ENCODE results near the gene ZNF407. TPM values are rescaled to one million over a fixed set of nuclear protein-coding genes. Genes with fewer than 3 reads are reported as not detected.
A peak's percentile ranks its signal among the peaks of the same experiment; 100 is the strongest.

ZNF407 gene
- total and polyA plus RNA-seq, 2 donors from 2014 or later = 2.5 to 17.8 TPM

GRCh38 chr18:75105551-75106254 lies 508.0 kb downstream of the ZNF407 start:
- Histone ChIP-seq H3K36me3 (ENCODE audit: control insufficient read depth in 2 of 3, insufficient read depth in 3 of 3, low read length in 3 of 3) (no peaks in the 10 kb centered on the region), H3K9me3 (ENCODE audit: control insufficient read depth in 2 of 3, insufficient read depth in 1 of 3, low read length in 3 of 3) (peaks cover 0 to 3% (median 0%) of the 10 kb centered on the region in 3 donors), H3K27ac (ENCODE audit: low read depth in 2 of 2, low read length in 2 of 2) (no peak overlapping the region), H3K4me1 (ENCODE audit: control insufficient read depth in 2 of 3, insufficient read depth in 2 of 3, low read depth in 1 of 3, low read length in 3 of 3) (no peaks in the 10 kb centered on the region), H3K27me3 (ENCODE audit: control insufficient read depth, insufficient read depth, low read length) (no peaks in the 10 kb centered on the region), H3K9ac (ENCODE audit: low read length in 3 of 3) (no peak overlapping the region), H3K4me3 (ENCODE audit: low read length in 3 of 3) (no peak overlapping the region)
- intact Hi-C loops (cut with DNase I) = no loop called here
- no peak for TF ChIP-seq CTCF (IDR thresholded peaks at IDR 0.05; ENCODE audit: borderline replicate concordance, extremely low read depth, insufficient read depth)
- DNase-seq = peak in 2 of 5 donors; percentile 7 to 20
- no peak for FAIRE-seq

GRCh38 chr18:75106746-75107145 lies 509.1 kb downstream of the ZNF407 start:
- Histone ChIP-seq H3K4me3 (ENCODE audit: low read length in 3 of 3) (no peak overlapping the region), H3K27me3 (ENCODE audit: control insufficient read depth, insufficient read depth, low read length) (no peaks in the 10 kb centered on the region), H3K9me3 (ENCODE audit: control insufficient read depth in 2 of 3, insufficient read depth in 1 of 3, low read length in 3 of 3) (peaks cover 0 to 2% (median 0%) of the 10 kb centered on the region in 3 donors), H3K36me3 (ENCODE audit: control insufficient read depth in 2 of 3, insufficient read depth in 3 of 3, low read length in 3 of 3) (no peaks in the 10 kb centered on the region), H3K27ac (ENCODE audit: low read depth in 2 of 2, low read length in 2 of 2) (no peak overlapping the region), H3K4me1 (ENCODE audit: control insufficient read depth in 2 of 3, insufficient read depth in 2 of 3, low read depth in 1 of 3, low read length in 3 of 3) (no peaks in the 10 kb centered on the region), H3K9ac (ENCODE audit: low read length in 3 of 3) (no peak overlapping the region)
- intact Hi-C loops (cut with DNase I) = no loop called here
- TF ChIP-seq CTCF (IDR thresholded peaks at IDR 0.05; ENCODE audit: borderline replicate concordance, extremely low read depth, insufficient read depth) = no peak
- FAIRE-seq (no peak), DNase-seq (peak in 2 of 5 donors; percentile 8 to 28)

GRCh38 chr18:75107196-75107930 lies 509.7 kb downstream of the ZNF407 start:
- FAIRE-seq (no peak), DNase-seq (peak in 2 of 5 donors; percentile 3 to 23)
- Histone ChIP-seq H3K4me1 (ENCODE audit: control insufficient read depth in 2 of 3, insufficient read depth in 2 of 3, low read depth in 1 of 3, low read length in 3 of 3) (no peaks in the 10 kb centered on the region), H3K27me3 (ENCODE audit: control insufficient read depth, insufficient read depth, low read length) (no peaks in the 10 kb centered on the region), H3K27ac (ENCODE audit: low read depth in 2 of 2, low read length in 2 of 2) (no peak overlapping the region), H3K9ac (ENCODE audit: low read length in 3 of 3) (no peak overlapping the region), H3K9me3 (ENCODE audit: control insufficient read depth in 2 of 3, insufficient read depth in 1 of 3, low read length in 3 of 3) (no peaks in the 10 kb centered on the region), H3K4me3 (ENCODE audit: low read length in 3 of 3) (no peak overlapping the region), H3K36me3 (ENCODE audit: control insufficient read depth in 2 of 3, insufficient read depth in 3 of 3, low read length in 3 of 3) (no peaks in the 10 kb centered on the region)
- intact Hi-C loops (cut with DNase I) = no loop called here
- TF ChIP-seq CTCF (IDR thresholded peaks at IDR 0.05; ENCODE audit: borderline replicate concordance, extremely low read depth, insufficient read depth) = no peak
